ENCODE measurements around the gene ADCY2. TPM values are rescaled to one million over a fixed set of nuclear protein-coding genes. Genes with fewer than 3 reads are reported as not detected.
A peak's percentile ranks its signal among the peaks of the same experiment; 100 is the strongest.

The ADCY2 gene
- total RNA-seq, 1 experiment from 2014 or later = 31.3 TPM

DNA sequence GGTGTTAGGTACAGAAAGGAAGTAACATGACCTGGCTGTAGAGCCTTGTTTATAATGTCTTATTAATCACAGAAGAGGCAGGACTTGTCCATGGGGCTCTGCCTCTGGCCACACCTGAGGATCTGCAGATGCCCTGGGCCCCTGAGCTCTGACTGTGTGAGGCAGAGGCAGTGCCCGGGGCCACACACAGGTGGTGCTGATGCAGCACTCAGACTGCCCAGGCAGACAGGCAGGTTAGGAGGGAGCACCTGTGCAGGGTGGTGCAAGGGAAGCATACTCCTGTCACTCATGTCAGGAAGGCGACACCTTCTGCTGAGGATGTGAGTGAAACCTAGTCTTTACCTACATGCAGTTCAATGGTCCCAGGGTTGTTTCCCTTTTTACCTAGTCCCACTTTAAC is 366.3 kb downstream of the ADCY2 start:
- Histone ChIP-seq H3K4me1 (ENCODE audit: insufficient read depth, low read length) (no peaks in the 10 kb centered on the region), H3K56ac (ENCODE audit: insufficient read length, low read depth, low read length) (no peak overlapping the region), H2AFZ (ENCODE audit: low read length) (no peak overlapping the region), H3K79me2 (ENCODE audit: insufficient read depth, low read length) (no peaks in the 10 kb centered on the region), H2BK15ac (ENCODE audit: low read depth, low read length) (no peak overlapping the region), H3K9me3 (ENCODE audit: control insufficient read depth, low read depth, low read length) (no peaks in the 10 kb centered on the region), H3K23me2 (ENCODE audit: insufficient read length, low read depth, low read length, poor library complexity, severe bottlenecking) (no peaks in the 10 kb centered on the region), H3K9ac (ENCODE audit: extremely low read depth, insufficient read length, low read length) (no peak overlapping the region), H3K4me2 (ENCODE audit: insufficient read depth, insufficient read length, low read length) (no peak overlapping the region), H4K91ac (ENCODE audit: insufficient read length, low read depth, low read length) (no peak overlapping the region), H3K27me3 (ENCODE audit: insufficient read depth, low read length) (no peaks in the 10 kb centered on the region), H2AK5ac (ENCODE audit: insufficient read length, low read length) (no peak overlapping the region), H3K14ac (ENCODE audit: insufficient read depth, low read length) (no peak overlapping the region), H4K8ac (replicated peaks; ENCODE audit: insufficient read length, low read depth, low read length) (no peak overlapping the region), H4K20me1 (ENCODE audit: control insufficient read depth, insufficient read depth, insufficient read length) (no peaks in the 10 kb centered on the region), H3K23ac (ENCODE audit: insufficient read length, low read depth, low read length) (no peak overlapping the region), H2BK5ac (ENCODE audit: insufficient read length, low read length) (no peak overlapping the region), H2BK12ac (ENCODE audit: insufficient read length, low read depth, low read length) (no peak overlapping the region), H2BK120ac (ENCODE audit: low read depth, low read length, poor library complexity, severe bottlenecking) (no peak overlapping the region), H3K4ac (ENCODE audit: low read depth, low read length) (no peak overlapping the region), H3K79me1 (ENCODE audit: insufficient read depth, low read depth, low read length, poor library complexity, severe bottlenecking) (no peaks in the 10 kb centered on the region), H3T11ph (ENCODE audit: low read length) (no peak overlapping the region), H3K18ac (ENCODE audit: insufficient read length, low read depth, low read length) (no peak overlapping the region), H2BK20ac (ENCODE audit: low read depth, low read length, poor library complexity, severe bottlenecking) (no peak overlapping the region), H4K5ac (ENCODE audit: insufficient read length, low read depth, low read length) (no peak overlapping the region), H3K27ac (ENCODE audit: insufficient read length, low read depth, low read length) (no peak overlapping the region)
- TF ChIP-seq, protein P1, sequence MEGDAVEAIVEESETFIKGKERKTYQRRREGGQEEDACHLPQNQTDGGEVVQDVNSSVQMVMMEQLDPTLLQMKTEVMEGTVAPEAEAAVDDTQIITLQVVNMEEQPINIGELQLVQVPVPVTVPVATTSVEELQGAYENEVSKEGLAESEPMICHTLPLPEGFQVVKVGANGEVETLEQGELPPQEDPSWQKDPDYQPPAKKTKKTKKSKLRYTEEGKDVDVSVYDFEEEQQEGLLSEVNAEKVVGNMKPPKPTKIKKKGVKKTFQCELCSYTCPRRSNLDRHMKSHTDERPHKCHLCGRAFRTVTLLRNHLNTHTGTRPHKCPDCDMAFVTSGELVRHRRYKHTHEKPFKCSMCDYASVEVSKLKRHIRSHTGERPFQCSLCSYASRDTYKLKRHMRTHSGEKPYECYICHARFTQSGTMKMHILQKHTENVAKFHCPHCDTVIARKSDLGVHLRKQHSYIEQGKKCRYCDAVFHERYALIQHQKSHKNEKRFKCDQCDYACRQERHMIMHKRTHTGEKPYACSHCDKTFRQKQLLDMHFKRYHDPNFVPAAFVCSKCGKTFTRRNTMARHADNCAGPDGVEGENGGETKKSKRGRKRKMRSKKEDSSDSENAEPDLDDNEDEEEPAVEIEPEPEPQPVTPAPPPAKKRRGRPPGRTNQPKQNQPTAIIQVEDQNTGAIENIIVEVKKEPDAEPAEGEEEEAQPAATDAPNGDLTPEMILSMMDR (conservative IDR thresholded peaks at IDR 0.05) = peak; percentile 63
- peak; percentile 69 for DNase-seq
- no CpG with 5 or more reads among the region's 2 CpGs for WGBS (ENCODE audit: extremely low coverage, insufficient read length, low lambda C conversion rate)
- peaks cover 2 to 3% (median 2%) of the 10 kb centered on the region in 3 experiments; a peak in 5 of 7 replicates for H3K36me3 Mint-ChIP-seq (ENCODE audit: insufficient read depth in 1 of 3, low read depth in 3 of 3)
- no peak overlapping the region for H3K4me3 Mint-ChIP-seq
- no peaks in the 10 kb centered on the region; a peak in 1 of 4 replicates for H3K4me1 Mint-ChIP-seq
- H3K27me3 Mint-ChIP-seq (ENCODE audit: low read depth) = no peaks in the 10 kb centered on the region
- H3K27ac Mint-ChIP-seq = 0 out of 7 replicates have a peak overlapping the region, but pooled peaks of 1 of the 3 experiments have one; percentile 9
- no peaks in the 10 kb centered on the region for H3K9me3 Mint-ChIP-seq

Data from H9 (cell line).